ENCODE results near the gene MRAS.
"Not testable (repeated sequence)": the region's sequence is repeated elsewhere in the genome, so short reads cannot be mapped to it uniquely, and the experiment has no call there.

MRAS gene

DNA sequence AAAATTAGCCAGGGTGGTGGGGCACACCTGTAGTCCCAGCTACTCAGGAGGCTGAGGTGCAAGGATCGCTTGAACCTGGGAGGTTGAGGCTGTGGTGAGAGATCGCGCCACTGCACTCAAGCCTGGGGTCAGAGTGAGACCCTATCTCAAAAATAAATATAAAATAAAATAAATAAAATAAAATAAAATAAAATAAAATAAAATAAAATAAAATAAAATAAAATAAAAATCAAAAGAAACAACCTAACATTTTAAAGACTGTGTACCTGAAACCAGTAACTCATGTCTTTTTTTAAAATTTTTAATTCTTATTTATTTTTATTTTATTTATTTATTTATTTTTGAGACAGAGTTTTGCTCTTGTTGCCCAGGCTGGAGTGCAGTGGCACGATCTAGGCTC is 78.4 kb downstream of the MRAS start:
- DNase-seq = not testable (repeated sequence)

- no peak for DNase-seq
These were observed 81.3 kb downstream of the MRAS start for GRCh38 chr3:138429665-138430064.

GRCh38 chr3:138432576-138433240 is 84.3 kb downstream of the MRAS start:
- DNase-seq = no peak

DNA sequence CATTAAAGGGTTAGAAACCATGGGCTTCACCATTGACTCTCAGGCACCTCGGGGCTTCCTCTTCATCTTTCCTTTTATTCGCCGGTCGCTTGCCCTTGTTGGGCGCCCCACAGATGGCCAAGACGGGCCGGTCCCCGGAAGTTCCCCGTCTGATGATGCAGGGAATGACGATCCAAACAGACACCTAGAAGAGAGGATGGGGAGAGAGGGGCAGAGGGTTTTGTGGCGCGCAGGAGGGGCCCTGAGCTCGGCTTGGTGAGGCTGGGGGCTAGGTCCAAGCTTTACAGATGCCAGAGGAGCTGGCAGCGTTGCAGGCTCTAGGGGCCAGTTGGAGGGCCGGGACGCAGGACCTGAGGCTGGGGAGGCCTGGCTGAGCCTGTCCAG is 85.5 kb downstream of the MRAS start:
- DNase-seq = no peak

DNA sequence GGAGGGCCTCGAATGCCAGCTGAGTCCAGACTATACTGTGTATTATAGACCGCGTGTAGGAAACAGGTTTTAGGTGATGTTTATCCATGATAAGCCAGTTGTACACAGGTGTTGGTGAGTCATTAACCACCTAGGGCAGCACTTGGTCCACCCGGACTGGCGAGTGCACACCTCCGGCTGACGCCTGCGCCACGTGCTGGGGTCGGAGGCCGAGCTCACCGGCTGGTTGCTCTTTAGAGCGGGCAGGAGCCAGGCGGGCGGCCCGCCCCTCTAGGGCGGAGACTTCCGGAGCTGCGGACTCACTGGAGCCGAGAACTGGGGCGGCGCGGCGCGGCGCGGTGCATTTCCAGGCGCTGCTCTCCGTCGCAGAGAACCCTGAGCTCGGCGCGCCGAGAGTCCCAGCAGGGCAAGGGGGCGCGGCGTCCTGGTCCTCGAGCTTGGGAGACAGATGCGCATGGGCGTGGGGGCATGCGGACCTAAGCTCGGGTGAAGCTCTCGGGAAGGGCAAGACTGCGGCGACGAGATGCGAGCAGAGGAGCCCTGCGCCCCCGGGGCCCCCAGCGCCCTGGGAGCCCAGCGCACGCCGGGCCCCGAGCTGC is 86.0 kb downstream of the MRAS start, which contains the start of gene ESYT3:
Gene ESYT3, plus strand, starts transcription at position 341 of the 599 bp plus-strand sequence. Its CDS starts 183 bp downstream, at position 524.
- no peak for DNase-seq

DNA sequence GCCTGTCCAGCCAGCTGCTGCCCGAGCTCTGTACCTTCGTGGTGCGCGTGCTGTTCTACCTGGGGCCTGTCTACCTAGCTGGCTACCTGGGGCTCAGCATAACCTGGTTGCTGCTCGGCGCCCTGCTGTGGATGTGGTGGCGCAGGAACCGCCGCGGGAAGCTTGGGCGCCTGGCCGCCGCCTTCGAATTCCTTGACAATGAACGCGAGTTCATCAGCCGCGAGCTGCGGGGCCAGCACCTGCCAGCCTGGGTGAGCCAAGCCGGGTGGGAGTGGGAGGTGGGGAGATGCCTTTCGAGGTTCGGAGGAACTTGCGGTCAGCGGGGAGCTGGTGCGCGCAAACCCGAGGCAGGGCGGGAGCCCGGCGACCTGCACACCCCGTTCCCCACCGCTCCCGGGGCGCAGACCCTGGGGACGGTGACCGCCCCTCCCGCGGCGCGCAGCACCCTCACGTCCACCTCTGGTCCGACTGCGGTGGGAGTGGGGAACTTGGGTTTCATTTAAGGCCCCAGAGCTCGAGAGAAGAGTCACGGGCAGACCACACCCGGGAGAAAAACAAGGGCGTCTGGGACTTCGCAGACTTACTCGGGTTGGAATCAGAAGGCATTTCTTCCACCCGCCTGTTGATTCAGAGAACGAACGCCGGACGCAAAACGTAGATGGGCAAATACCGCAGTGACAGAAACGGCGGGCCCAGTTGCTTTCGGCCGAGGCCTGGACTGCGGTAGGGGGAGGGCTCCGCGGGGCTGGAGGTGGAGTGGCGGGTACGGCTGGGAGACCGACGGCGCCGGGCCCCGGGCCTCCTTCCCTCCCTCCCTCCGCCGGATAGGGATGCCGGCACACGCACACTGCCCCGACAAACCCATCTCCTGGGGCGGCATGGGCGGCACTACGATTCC is 86.7 kb downstream of the MRAS start:
- DNase-seq = no peak

GRCh38 chr3:138435840-138436239 is 87.5 kb downstream of the MRAS start:
- no peak for DNase-seq

DNA sequence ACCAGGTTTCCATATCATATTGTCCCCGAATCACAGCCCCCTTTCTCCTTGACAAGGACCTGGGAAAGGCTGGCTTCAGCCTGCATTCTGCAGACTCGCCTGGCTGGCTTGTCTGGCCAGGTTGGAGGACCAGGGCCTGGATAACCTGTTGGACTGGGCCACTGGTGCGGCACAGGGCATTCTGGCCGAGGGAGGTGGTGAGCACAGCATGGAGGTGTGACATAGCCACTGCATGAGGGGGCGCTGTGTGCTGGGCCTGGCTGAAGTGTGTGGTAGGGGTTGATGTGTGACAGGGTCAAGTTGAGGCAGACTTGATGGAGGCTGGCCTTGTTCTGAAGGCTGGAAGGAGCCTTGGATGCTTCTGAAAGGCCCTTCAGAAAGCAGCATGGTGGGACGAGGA is 88.9 kb downstream of the MRAS start:
- no peak for DNase-seq

GRCh38 chr3:138438896-138439295 is 90.5 kb downstream of the MRAS start:
- DNase-seq = no peak

- DNase-seq = no peak
These were observed 91.3 kb downstream of the MRAS start for GRCh38 chr3:138439646-138440045.

DNA sequence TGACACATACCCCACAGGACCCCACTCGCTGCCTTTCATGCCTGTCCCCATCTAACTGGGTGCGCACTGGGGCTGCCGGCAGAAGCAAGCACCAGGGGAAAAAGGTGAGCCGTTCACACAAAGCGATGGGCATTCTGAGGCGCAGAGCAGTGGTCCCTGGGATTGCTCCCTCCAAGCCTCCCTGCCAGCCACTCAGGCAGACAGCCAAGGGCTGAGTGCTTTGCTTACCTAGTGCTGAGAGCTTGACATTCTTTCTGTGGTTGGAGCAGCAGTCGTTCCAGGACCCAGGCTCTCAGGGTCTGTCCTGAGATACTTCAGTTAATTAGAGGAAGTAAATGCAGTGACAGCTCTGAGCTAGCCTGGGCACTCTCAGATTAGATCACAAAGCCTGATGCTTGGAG is 91.7 kb downstream of the MRAS start:
- no peak for DNase-seq

GRCh38 chr3:138440596-138440995 is 92.2 kb downstream of the MRAS start:
- DNase-seq = no peak

DNA sequence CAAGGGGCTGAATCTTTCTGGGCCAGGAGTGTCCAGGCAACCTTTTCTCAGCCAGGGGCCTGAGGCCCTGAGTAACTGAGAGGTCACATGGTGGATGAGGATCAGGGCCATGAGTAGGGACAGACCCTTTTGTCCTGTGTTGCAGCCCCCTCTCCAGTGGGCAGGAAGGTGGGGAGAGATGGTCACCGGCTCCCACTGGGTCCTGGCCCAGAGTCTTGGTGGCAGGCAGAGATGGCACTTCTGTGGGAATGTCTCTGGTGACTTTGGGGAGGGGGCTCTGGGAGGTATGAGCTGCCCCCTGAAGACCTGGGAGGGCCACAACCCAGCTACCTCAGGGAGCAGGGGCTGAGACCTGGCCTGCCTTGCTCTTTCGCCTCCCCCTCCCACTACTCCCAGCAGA is 92.9 kb downstream of the MRAS start:
- DNase-seq = no peak

- DNase-seq = no peak
These were observed 93.4 kb downstream of the MRAS start for GRCh38 chr3:138441742-138442141.

- no peak for DNase-seq
These were observed 94.1 kb downstream of the MRAS start for GRCh38 chr3:138442433-138442832.

GRCh38 chr3:138443091-138443490 is 94.7 kb downstream of the MRAS start:
- no peak for DNase-seq

DNA sequence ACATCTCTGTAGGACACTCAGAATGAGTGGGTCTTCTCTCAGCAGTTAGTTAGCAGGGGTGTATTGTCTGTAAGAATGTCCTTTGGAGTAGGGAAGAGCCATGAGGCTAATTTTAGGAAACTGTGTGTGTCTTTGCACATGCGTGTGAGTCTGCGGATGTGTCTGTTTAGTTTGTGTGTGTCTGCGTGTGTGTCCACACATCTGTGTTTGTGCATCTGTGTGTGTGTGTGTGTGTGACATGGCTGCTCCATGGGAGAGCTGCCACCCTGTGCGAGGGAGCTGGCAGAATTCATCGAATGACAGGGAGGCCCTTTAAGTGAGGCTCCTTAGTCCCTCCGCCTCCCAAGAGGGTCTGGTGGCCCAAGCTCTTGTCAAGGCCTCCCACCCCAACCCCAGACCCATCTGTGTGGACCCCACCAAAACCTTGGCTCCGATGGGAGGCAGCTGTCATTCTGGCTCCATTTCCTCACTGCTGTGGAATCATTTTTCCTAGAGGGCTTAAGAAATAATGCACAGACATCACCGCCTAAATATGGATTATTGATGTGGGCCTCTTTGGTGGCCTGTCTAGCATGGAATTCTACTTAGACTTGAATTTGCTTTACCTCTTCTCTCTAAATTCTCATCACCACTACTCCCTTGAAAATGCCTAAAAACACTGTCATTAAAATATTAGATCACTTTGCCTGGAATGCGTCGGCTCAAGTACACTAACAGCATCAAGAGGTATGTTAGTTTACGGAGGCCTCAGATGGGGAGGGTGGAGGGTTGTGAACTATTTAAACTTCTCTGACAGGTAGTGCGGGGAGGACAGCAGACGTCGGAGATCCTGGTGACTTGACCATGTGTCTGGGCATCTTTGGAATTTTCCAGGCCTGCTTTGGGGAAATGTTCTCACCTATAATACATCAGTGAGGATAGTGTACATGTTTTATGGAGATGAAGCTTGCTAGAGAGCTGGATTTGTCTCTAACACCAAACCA is 95.4 kb downstream of the MRAS start:
- no peak for DNase-seq

DNA sequence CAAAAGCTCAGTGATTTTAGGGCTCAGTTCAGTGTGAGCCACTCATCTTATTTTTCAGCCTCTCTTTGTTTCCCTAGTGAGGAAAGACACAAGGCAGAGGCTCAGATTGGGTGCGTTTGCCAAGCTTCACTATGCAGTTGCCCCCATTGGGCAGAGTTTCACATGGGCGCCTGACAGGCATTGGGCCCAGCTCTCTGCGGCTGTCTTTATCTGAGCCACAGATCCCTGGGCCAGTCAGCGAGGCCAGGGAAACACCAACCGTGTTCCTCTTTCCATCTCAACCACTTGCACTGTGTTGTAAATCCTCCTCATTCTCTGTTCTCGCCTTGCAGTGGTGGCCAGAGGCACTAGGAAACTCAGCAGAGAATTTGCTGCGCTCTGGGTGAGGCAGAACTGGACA is 96.9 kb downstream of the MRAS start:
- no peak for DNase-seq

DNA sequence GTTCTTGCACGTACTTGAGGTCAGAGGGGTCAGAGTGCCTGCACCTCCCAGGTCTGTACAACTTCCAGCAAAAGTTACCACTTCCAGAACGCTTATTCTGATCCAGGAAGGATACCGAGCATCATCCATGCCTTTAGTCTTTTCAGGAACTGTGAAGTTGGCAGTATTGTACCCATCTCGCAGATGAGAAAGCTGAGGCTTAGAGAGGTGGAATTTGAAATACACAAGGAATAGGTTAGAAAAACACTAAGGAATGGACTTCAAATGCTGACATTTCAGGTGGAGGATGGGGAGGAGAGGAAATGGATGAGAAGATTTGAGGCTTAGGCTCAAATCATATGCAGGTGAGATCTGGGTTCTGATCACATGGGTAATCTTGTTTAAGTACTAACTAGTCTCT is 97.3 kb downstream of the MRAS start:
- DNase-seq = no peak

GRCh38 chr3:138448631-138449030 is 100.3 kb downstream of the MRAS start:
- no peak for DNase-seq

- no peak for DNase-seq
These were observed 101.1 kb downstream of the MRAS start for GRCh38 chr3:138449490-138449889.

- DNase-seq = no peak
These were observed 101.8 kb downstream of the MRAS start for GRCh38 chr3:138450181-138450580.
